Measurements from ENCODE around the gene EID2. TPM values are rescaled to one million over a fixed set of nuclear protein-coding genes. Genes with fewer than 3 reads are reported as not detected.

The EID2 gene
- total RNA-seq, 1 experiment from 2014 or later: 17.1 TPM

- DNase-seq (ENCODE audit: low read depth): no peak
Observed at GRCh38 chr19:39533791-39534190, 6.2 kb downstream of the EID2 start.

GRCh38 chr19:39533003-39533512 lies 6.9 kb downstream of the EID2 start:
- no peak for DNase-seq (ENCODE audit: low read depth)

GRCh38 chr19:39532233-39533002 lies 7.5 kb downstream of the EID2 start, which contains the start of gene EID2B:
Gene EID2B, minus strand, starts transcription at chr19:39532852. Its CDS starts 50 bp downstream, at chr19:39532802.
- DNase-seq (ENCODE audit: low read depth): peak; percentile 92

GRCh38 chr19:39531834-39532232 lies 8.1 kb downstream of the EID2 start:
- no peak for DNase-seq (ENCODE audit: low read depth)

GRCh38 chr19:39525205-39525604 lies 14.8 kb downstream of the EID2 start:
- DNase-seq (ENCODE audit: low read depth): no peak

GRCh38 chr19:39524495-39524894 lies 15.5 kb downstream of the EID2 start:
- DNase-seq (ENCODE audit: low read depth): no peak

GRCh38 chr19:39520541-39521484 lies 19.1 kb downstream of the EID2 start:
- DNase-seq (ENCODE audit: low read depth): no peak

GRCh38 chr19:39518975-39519374 lies 21.0 kb downstream of the EID2 start:
- DNase-seq (ENCODE audit: low read depth): no peak

GRCh38 chr19:39518458-39518857 lies 21.5 kb downstream of the EID2 start:
- no peak for DNase-seq (ENCODE audit: low read depth)

- DNase-seq (ENCODE audit: low read depth): no peak
Observed at GRCh38 chr19:39517432-39517831, 22.5 kb downstream of the EID2 start.

GRCh38 chr19:39516270-39516669 lies 23.7 kb downstream of the EID2 start:
- DNase-seq (ENCODE audit: low read depth): no peak

- no peak for DNase-seq (ENCODE audit: low read depth)
Observed at GRCh38 chr19:39515551-39516191, 24.3 kb downstream of the EID2 start.

- DNase-seq (ENCODE audit: low read depth): no peak
Observed at GRCh38 chr19:39514840-39515550, 25.0 kb downstream of the EID2 start, which contains the start of gene SELENOV. Gene SELENOV, plus strand, starts transcription at chr19:39515139. Its CDS starts 74 bp downstream, at chr19:39515213.

GRCh38 chr19:39512988-39513387 lies 27.0 kb downstream of the EID2 start:
- no peak for DNase-seq (ENCODE audit: low read depth)

GRCh38 chr19:39509233-39509632 lies 30.7 kb downstream of the EID2 start:
- DNase-seq (ENCODE audit: low read depth): no peak

- DNase-seq (ENCODE audit: low read depth): no peak
Observed at GRCh38 chr19:39508629-39509028, 31.3 kb downstream of the EID2 start.

GRCh38 chr19:39507715-39508364 lies 32.1 kb downstream of the EID2 start:
- DNase-seq (ENCODE audit: low read depth): no peak

- DNase-seq (ENCODE audit: low read depth): peak; percentile 68
Observed at GRCh38 chr19:39506944-39507714, 32.8 kb downstream of the EID2 start.

GRCh38 chr19:39506598-39506943 lies 33.4 kb downstream of the EID2 start:
- no peak for DNase-seq (ENCODE audit: low read depth)

All from RPMI7951 (cell line).